Stimulated activated CD4-positive, alpha-beta T cell treated with anti-CD3 and anti-CD28 coated beads, TNF-alpha, amount 100 ng/mL, for 48 hours (primary cell): ENCODE data around the gene GPR25.
"Not testable (repeated sequence)": the region's sequence is repeated elsewhere in the genome, so short reads cannot be mapped to it uniquely, and the experiment has no call there.

Experiments
- DNase-seq, 3 donors: peaks; one replicate each; pipeline ENCODE4 v3.0.0-alpha.2; 2020; ENCODE audit warnings: low read depth in 3 of 3

Gene GPR25

DNA sequence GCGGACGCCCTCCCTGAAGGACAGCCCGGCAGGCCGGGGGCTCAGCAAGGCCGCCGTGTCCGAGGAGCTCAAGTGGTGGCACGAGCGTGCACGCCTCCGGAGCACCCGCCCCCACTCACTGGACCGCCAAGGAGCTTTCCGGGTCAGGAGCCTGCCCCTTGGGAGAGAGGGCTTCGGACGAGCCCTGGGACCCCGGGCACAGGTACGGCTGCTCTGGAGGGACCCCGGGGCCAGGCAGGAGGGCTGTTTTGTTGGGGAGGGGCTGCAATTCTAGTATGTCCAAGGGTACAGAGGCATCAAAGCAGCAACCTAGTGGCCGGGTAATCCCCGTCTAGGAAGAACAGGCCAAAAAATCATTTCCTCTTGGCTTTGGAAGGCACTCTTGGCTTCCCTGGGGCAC is 39.2 kb downstream of the GPR25 start:
- DNase-seq, result not testable (repeated sequence)

DNA sequence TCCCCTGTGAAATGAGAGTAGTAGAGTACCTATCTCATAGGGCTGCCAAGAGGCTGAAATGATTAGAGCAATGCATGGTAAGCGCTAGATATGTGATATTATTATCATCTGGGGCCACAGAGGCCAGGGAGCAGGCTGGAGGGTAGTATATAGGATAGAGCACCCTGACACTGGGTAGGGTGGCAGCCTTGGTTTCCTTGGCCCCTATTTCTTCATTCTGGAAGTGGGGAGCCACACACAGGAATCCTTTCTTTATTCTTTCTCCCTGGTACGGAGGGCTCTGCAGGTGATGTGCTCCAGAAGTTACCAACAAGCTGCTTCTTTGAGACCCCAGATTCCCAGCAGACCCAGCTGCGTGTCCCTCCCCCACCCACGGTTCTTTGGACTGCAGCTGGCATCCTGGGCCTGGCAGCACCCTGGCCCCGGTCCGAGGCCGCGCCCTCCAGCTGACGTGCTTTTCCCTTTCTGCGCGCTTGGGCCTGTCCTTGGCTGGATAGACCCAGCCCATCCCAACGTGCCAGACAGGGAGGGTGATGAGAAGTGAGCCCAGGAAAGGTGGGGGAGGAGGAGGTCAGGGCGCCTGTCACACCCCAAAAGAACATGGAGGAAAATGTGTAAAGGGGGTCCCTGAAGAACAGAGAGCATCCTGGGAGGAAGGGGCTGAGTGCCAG is 40.1 kb downstream of the GPR25 start:
- DNase-seq, result no peak

DNA sequence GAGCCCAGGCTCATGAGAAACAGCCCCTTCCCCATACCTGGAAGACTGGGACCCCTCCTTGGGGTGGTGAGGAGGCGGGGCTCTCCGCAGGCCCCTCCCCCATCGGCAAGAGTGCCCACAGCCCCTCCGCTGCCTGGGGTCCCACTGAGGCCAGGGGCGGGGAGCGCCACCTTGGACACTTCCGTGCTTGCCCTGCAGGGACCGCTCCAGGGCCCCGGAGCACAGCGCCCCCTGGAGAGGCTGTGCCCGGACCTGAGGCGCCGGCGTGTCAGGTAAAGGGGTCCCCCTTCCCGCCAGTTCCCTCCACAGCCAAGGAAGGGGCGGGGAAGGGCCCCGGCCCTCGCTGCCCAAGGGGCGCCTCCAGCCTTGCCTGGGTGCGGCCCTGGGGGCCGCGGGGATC is 43.4 kb downstream of the GPR25 start:
- DNase-seq, result no peak

DNA sequence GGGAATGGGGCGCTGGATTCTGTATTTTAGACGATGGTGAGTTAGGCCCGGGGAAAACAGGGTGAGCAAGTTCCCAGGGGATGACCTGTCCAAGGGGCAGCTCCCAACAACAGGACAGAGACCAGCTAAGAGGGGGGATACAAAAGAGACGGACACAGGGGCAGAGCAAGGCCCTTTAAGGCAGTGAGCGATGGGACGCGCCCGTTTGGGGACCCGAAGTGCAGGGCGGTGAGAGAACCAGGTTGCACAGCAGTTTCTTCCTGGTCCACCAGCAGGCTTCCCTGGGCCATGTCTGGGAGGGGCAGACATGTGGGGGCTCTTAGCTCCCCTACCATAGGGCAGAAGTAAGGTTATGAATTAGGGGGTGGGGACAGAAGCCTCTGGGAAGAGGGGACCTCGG is 43.9 kb downstream of the GPR25 start:
- DNase-seq, result no peak

DNA sequence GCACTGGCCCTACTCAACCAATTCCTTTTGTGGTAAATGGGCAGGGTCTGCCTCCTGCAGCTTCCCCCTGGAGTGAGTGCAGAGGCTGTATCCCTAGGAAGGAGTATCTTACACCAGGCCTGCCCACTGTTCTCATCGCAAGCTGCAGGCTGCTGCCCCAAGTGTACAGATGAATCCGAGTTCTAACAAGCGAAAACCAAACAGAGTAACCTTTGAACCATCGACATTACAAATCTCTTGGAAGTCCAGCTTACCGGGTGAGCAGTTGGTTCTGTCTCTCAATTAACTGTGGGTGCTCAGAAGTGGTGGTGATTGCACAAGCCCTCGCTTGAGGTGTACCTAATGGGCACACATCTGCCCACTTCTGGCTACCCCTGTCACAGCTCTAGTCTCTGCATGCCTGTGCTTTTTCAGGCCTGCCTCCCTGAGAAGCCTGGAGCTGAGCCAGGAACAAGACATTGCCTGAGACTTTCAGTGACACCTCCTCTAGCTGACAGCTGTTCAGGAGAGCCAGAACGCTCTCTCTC is 44.6 kb downstream of the GPR25 start:
- DNase-seq, result no peak

DNA sequence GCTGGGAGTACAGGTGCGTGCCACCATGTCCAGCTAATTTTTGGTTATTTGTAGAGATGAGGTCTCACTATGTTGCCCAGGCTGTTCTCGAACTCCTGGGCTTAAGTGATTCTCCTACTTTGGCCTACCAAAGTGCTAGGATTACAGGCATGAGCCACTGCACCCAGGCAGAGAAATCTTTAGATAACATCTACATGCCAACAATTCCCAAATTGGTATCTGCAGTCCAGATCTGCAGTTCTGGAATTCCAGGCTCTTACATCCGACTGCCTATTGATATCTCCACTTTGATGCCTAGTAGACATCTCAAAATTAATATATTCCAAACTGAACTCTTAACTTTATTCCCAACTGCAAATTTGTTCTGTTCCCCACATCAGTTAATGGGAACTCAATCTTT is 45.2 kb downstream of the GPR25 start:
- no peak for DNase-seq

DNA sequence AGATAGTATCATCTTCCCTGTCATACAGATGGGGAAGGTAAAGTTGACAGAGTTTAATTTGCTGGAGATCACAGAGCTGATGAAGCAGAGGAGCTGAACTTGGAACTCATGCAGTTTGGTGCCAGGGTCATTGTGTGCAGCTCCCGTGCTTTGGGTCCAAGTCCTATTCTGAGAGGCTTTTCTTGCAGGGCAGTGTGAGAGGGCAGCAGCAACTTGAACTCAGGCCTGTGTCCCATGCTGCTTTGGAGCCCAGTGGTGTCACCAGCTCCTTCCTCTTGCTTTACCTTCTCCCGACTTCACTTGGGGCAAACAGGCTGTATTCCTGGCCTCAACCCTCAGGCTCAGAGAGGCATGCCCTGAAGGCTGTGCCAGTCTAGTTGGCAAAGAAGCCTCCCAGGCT is 46.6 kb downstream of the GPR25 start:
- no peak for DNase-seq

DNA sequence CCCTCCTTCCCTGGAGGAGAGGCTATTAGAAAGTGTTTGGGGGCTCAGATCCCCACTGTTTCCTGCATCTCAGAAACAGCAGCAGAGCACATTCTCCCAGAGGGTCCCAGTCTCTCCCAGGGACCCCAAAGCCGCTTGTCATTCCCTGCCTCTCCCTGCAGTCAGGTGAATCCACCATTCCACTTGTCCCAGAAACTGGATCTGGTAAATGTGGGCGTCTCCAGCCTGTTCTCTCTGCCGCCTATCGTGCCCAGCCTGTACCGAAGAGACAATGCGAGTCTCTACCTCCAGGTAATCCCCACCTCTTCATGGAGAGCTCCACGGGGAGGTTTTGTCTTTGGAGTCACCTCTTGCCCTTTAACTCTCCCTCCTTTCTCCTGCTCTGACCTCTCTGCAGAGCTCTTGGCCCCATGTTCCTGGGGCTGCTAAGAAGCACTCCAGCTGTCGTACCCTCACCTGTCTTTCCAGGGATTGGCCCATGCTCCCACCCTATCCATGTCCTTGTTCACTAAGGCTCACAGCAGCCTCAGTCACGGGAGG is 48.9 kb downstream of the GPR25 start:
- DNase-seq, result no peak

DNA sequence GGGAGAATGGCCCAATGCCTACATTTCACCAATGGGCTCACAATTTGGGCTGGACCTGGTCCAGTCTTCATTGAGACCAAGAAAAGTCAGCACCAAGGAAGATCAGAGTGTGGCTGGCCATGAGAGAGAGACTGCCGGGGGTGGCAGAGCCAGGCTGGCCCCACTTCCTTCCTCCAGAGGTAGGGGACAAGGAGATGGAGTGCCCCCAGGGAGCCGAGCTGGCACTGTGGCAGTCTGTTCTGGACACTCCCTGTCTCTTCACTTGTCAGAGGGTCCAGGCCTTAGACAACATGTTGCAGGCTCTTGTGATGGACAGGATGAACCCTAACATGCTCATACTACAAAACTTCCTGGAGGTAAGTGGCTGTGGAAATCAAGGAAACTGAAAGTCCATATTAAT is 49.6 kb downstream of the GPR25 start:
- DNase-seq, result no peak

DNA sequence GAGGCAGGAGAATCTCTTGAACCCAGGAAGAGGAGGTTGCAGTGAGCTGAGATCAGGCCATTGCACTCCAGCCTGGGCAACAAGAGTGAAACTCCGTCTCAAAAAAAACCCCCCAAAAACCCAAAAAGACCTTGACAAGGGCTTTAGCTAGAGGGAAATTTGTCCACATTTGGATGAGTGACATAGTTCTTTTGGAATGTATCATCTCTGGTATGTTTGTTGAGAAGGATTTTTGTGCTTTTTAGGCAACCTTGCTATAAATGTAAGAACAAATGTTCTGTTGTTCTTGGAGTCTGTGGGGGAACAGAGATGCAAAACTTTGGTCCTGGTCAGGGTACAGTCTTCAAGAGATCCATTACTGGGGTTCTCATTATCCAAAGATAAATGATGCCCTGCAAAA is 50.8 kb downstream of the GPR25 start:
- no peak for DNase-seq
